Lower leg skin (tissue), 3 donors: ENCODE measurements around the gene TGFBRAP1.

Experiments
- CTCF ChIP-seq, 3 donors: fragments of 450-650 bp; IDR thresholded peaks; one replicate each; pipeline ENCODE4 v1.5.1; 2016; ENCODE audit warnings: antibody characterized with exemption in 3 of 3, mild to moderate bottlenecking in 3 of 3, moderate library complexity in 2 of 3
- POLR2A ChIP-seq, 2 donors: fragments of 450-650 bp; IDR thresholded peaks; one replicate each; pipeline ENCODE4 v1.6.1; 2016 to 2017; ENCODE audit warnings: antibody characterized with exemption in 2 of 2, mild to moderate bottlenecking in 1 of 2, moderate library complexity in 1 of 2

GRCh38 chr2:105371810-105372209 is 42.3 kb upstream of the TGFBRAP1 start:
- TF ChIP-seq CTCF (IDR thresholded peaks at IDR 0.05): no peak
- TF ChIP-seq POLR2A (IDR thresholded peaks at IDR 0.05): no peak
